ENCODE data around the gene METTL21C.

Gene METTL21C

DNA sequence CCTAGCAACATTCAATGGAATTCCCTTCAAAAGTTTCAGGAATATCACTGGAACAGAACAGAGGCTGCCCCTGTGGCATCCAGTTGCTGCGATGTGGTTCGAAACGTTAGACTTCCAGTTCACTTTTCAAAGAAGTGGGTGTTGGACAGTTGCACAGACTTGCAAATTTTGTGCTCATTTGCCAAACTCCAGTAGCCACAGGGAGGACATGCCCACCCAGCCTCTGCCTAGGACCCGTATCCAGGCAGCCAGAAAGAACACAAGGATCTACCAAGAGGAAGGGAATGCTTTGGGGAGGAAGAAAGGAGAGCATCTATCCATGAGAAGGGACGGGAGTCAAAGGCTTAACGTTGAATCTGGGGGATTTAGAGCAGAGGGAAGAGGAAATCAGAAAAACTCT, at the start of gene METTL21C:
METTL21C (minus strand) TSS at position 108 of the 400 bp plus-strand sequence. CDS start 546 bp downstream, outside the sequence.
- in situ Hi-C loops (cut with HindIII; ENCODE audit: low pct_ligation_motif_present, low sequenced_read_pairs): no loop called here
- no peak within 1 kb of the TSS for H3K4me3 ChIP-seq (ENCODE audit: low read depth, low read length)
- no peaks in the 10 kb centered on the region for H3K27me3 ChIP-seq (replicated peaks)
- TF ChIP-seq, protein P1, sequence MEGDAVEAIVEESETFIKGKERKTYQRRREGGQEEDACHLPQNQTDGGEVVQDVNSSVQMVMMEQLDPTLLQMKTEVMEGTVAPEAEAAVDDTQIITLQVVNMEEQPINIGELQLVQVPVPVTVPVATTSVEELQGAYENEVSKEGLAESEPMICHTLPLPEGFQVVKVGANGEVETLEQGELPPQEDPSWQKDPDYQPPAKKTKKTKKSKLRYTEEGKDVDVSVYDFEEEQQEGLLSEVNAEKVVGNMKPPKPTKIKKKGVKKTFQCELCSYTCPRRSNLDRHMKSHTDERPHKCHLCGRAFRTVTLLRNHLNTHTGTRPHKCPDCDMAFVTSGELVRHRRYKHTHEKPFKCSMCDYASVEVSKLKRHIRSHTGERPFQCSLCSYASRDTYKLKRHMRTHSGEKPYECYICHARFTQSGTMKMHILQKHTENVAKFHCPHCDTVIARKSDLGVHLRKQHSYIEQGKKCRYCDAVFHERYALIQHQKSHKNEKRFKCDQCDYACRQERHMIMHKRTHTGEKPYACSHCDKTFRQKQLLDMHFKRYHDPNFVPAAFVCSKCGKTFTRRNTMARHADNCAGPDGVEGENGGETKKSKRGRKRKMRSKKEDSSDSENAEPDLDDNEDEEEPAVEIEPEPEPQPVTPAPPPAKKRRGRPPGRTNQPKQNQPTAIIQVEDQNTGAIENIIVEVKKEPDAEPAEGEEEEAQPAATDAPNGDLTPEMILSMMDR (IDR thresholded peaks at IDR 0.05; ENCODE audit: low read depth, low read length, missing control alignments): no peak
- no peaks in the 10 kb centered on the region for H3K36me3 ChIP-seq (replicated peaks)
- DNase-seq: no peak
- H3K27ac ChIP-seq: no peak within 1 kb of the TSS

DNA sequence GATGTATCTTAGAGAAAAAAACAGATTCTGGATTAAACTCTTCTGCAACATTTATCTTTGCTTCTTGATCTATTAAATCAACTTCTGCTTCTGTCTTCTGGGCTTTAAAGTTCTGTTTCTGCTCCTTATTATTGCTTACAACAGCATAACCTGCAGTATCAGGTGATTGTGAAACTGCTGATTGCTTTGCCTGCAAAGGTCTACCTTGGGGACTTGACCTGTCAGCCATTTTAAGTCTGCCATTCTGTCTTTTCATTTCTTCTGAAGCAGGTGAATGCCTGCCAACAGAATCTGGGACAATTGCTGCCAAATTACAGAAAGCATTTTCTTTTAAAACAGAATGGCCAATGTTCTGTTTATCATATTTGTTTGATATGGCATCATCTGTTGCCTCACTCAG, 47.7 kb upstream of the METTL21C start:
- H3K27me3 ChIP-seq (replicated peaks): peaks cover 15% of the 10 kb centered on the region
- in situ Hi-C loops (cut with HindIII; ENCODE audit: low pct_ligation_motif_present, low sequenced_read_pairs): no loop called here
- TF ChIP-seq, protein P1 (IDR thresholded peaks at IDR 0.05; ENCODE audit: low read depth, low read length, missing control alignments): no peak

DNA sequence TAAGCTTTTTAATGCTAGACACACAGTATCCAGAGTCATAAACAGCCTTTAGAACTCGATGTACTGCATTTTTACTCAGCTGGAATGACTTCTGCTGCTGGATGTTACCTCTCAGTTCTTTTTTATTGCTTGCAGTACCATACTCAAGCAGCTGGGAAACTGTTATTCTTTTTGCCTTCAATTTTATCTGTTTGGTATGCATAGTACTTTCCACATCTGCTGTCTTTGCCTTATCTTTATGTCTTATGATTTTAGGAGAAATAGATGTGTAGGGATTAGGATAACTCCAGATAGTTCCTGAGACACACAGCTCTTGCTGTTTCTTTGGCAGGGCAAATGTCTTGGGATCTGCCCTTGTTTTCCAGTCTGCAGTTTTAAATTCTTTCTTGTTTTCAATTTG, 47.3 kb upstream of the METTL21C start:
- Histone ChIP-seq H3K36me3 (replicated peaks) (no peaks in the 10 kb centered on the region), H3K27ac (no peak overlapping the region), H3K27me3 (replicated peaks) (peaks cover 17% of the 10 kb centered on the region), H3K4me3 (ENCODE audit: low read depth, low read length) (no peak overlapping the region)
- in situ Hi-C loops (cut with HindIII; ENCODE audit: low pct_ligation_motif_present, low sequenced_read_pairs): no loop called here
- TF ChIP-seq, protein P1 (IDR thresholded peaks at IDR 0.05; ENCODE audit: low read depth, low read length, missing control alignments): no peak
- DNase-seq: no peak

More for the DNA sequence above, 47.7 kb upstream of the METTL21C start:
- Histone ChIP-seq H3K36me3 (replicated peaks) (no peaks in the 10 kb centered on the region), H3K4me3 (ENCODE audit: low read depth, low read length) (no peak overlapping the region), H3K27ac (no peak overlapping the region)
- DNase-seq: no peak

- Histone ChIP-seq H3K27me3 (replicated peaks) (peaks cover 3% of the 10 kb centered on the region), H3K4me3 (ENCODE audit: low read depth, low read length) (no peak overlapping the region), H3K36me3 (replicated peaks) (no peaks in the 10 kb centered on the region), H3K27ac (peak overlapping the region; percentile 2)
- in situ Hi-C loops (cut with HindIII; ENCODE audit: low pct_ligation_motif_present, low sequenced_read_pairs): no loop called here
- TF ChIP-seq, protein P1 (IDR thresholded peaks at IDR 0.05; ENCODE audit: low read depth, low read length, missing control alignments): no peak
- peak; percentile 52 for DNase-seq
Observed at GRCh38 chr13:102729560-102730270, 34.9 kb upstream of the METTL21C start.

- in situ Hi-C loops (cut with HindIII; ENCODE audit: low pct_ligation_motif_present, low sequenced_read_pairs): no loop called here
- H3K36me3 ChIP-seq (replicated peaks): no peaks in the 10 kb centered on the region
- no peak overlapping the region for H3K27ac ChIP-seq
- TF ChIP-seq, protein P1 (IDR thresholded peaks at IDR 0.05; ENCODE audit: low read depth, low read length, missing control alignments): no peak
- no peak overlapping the region for H3K4me3 ChIP-seq (ENCODE audit: low read depth, low read length)
- no peaks in the 10 kb centered on the region for H3K27me3 ChIP-seq (replicated peaks)
- DNase-seq: no peak
Observed at GRCh38 chr13:102726430-102726829, 31.6 kb upstream of the METTL21C start.

DNA sequence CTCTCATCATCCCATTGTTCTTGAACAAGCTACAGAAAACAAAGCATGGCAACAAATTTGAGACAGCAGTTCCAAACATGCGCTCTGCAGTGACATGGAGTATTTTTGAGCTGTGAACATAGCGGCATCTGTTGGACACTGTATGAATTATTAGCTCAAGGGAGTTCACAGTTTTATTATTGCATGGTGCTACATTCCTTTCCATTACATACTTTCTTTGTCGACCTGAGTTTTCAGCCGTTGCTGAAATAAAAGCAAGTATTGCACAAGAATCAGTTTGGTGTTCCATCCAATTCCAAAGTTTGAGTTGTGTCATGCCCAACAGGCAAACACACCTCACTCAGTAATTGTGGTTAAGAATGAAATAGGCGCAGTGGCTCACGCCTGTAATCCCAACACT, 30.1 kb upstream of the METTL21C start:
- no peak overlapping the region for H3K4me3 ChIP-seq (ENCODE audit: low read depth, low read length)
- in situ Hi-C loops (cut with HindIII; ENCODE audit: low pct_ligation_motif_present, low sequenced_read_pairs): no loop called here
- TF ChIP-seq, protein P1 (IDR thresholded peaks at IDR 0.05; ENCODE audit: low read depth, low read length, missing control alignments): peak; percentile 63
- H3K27ac ChIP-seq: no peak overlapping the region
- no peaks in the 10 kb centered on the region for H3K27me3 ChIP-seq (replicated peaks)
- peak; percentile 54 for DNase-seq
- no peaks in the 10 kb centered on the region for H3K36me3 ChIP-seq (replicated peaks)

Data from brain microvascular endothelial cell (primary cell).